MM.1S (cell line): ENCODE data around the gene HCN4.

ENCODE experiments used
- DNase-seq: peaks from one replicate; pipeline ENCODE4 v3.0.0-alpha.2; 2015
- H2AFZ ChIP-seq: fragments of 300-600 bp; sonication (generic); 2 replicates; pipeline ENCODE4 v1.6.0; 2016; ENCODE audit warnings: antibody characterized with exemption, low read length
- H3F3A ChIP-seq: fragments of 300-600 bp; sonication (generic); 2 replicates; pipeline ENCODE4 v1.6.1; 2016; ENCODE audit warnings: mild to moderate bottlenecking, antibody characterized with exemption, low read length, moderate library complexity, mixed read lengths; ENCODE audit not compliant: insufficient read depth
- H3K27ac ChIP-seq: fragments of 300-600 bp; sonication (generic); 2 replicates; pipeline ENCODE4 v1.5.1; 2016; ENCODE audit warnings: mild to moderate bottlenecking, low read length
- H3K27me3 ChIP-seq: fragments of 300-600 bp; sonication (generic); replicated peaks from 2 replicates; pipeline ENCODE4 v1.6.0; 2016; ENCODE audit warnings: low read length; ENCODE audit not compliant: insufficient read depth
- H3K36me3 ChIP-seq: fragments of 300-600 bp; sonication (generic); replicated peaks from 2 replicates; pipeline ENCODE4 v1.6.1; 2016; ENCODE audit warnings: mild to moderate bottlenecking, low read length, mixed read lengths; ENCODE audit not compliant: insufficient read depth
- H3K4me1 ChIP-seq: fragments of 300-600 bp; sonication (generic); 2 replicates; pipeline ENCODE4 v1.6.1; 2016; ENCODE audit warnings: low read length, mixed read lengths
- H3K4me2 ChIP-seq: fragments of 300-600 bp; sonication (generic); 2 replicates; pipeline ENCODE4 v1.6.0; 2016; ENCODE audit warnings: low read depth, low read length
- H3K4me3 ChIP-seq: fragments of 300-600 bp; sonication (generic); 2 replicates; pipeline ENCODE4 v1.5.1; 2016; ENCODE audit warnings: low read length, mixed read lengths
- H3K79me2 ChIP-seq: fragments of 300-600 bp; sonication (generic); 2 replicates; pipeline ENCODE4 v1.6.1; 2016; ENCODE audit warnings: mixed run types, low read length, mixed read lengths
- H3K9ac ChIP-seq: fragments of 300-600 bp; sonication (generic); 2 replicates; pipeline ENCODE4 v1.6.1; 2016; ENCODE audit warnings: low read length, mixed read lengths
- H3K9me2 ChIP-seq: fragments of 300-600 bp; sonication (generic); replicated peaks from 2 replicates; pipeline ENCODE4 v1.6.1; 2016; ENCODE audit warnings: mild to moderate bottlenecking, low read length, mixed read lengths; ENCODE audit not compliant: insufficient read depth
- H3K9me3 ChIP-seq: fragments of 300-600 bp; sonication (generic); replicated peaks from 2 replicates; pipeline ENCODE4 v1.6.1; 2016; ENCODE audit warnings: mild to moderate bottlenecking, low read length, mixed read lengths; ENCODE audit not compliant: insufficient read depth
- H4K20me1 ChIP-seq: fragments of 300-600 bp; sonication (generic); 2 replicates; pipeline ENCODE4 v1.6.1; 2016; ENCODE audit warnings: mild to moderate bottlenecking, low read length, moderate library complexity, mixed read lengths; ENCODE audit not compliant: insufficient read depth
- EZH2 ChIP-seq: fragments of 300-600 bp; sonication (generic); optimal IDR thresholded peaks from 2 replicates; pipeline ENCODE3; 2017; ENCODE audit warnings: low read depth, mild to moderate bottlenecking, antibody characterized with exemption, low read length, mixed read lengths
- EZH2phosphoT487 ChIP-seq: fragments of 300-600 bp; sonication (generic); IDR thresholded peaks from 2 replicates; pipeline ENCODE4 v1.6.1; 2018; ENCODE audit warnings: antibody characterized with exemption, low read length
- TF ChIP-seq, protein P1 (sequence below): fragments of 300-600 bp; sonication (generic); IDR thresholded peaks from 2 replicates; pipeline ENCODE4 v1.5.1; 2016; ENCODE audit warnings: antibody characterized with exemption, low read length, mixed read lengths

The HCN4 gene

DNA sequence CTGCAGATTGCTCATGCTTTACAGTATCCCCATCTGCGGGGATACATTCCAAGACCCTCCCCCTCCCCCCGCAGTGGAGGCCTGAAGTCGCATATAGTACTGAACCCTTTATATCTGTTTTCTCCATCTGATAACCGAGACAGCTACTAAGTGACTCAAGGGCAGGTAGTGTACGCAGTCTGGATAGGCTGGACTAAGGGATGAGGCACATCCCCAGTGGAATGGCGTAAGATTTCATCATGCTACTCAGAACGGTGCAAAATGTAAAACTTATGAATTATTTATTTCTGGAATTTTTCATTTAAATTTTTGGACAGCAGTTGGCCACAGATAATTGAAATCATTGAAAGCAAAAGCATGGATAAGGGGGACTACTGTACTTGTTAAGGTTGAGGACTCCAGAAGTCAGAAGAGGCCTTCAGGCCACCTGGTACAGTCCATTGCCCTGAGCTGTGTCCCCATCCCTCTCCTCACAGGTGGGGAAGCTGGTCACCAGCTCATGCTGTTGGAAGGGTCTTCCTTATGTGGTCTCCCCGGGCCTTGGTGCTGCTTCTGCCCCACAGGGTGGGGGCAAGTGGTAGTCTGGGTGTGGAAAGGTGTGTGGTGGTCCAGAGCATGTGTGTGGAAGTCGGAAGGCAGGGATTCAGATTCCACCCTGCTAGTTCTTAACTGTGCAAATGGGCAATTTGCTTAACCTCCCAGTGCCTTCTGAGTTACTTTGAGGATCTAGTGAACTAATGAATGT, 72.0 kb downstream of the HCN4 start:
- Histone ChIP-seq H2AFZ (no peak overlapping the region), H3K4me2 (no peak overlapping the region), H3K4me3 (no peak overlapping the region), H3K27me3 (no peaks in the 10 kb centered on the region), H4K20me1 (no peaks in the 10 kb centered on the region), H3K9ac (no peak overlapping the region), H3K9me3 (no peaks in the 10 kb centered on the region), H3F3A (no peaks in the 10 kb centered on the region), H3K79me2 (no peaks in the 10 kb centered on the region), H3K27ac (no peak overlapping the region), H3K4me1 (no peaks in the 10 kb centered on the region), H3K9me2 (no peaks in the 10 kb centered on the region), H3K36me3 (no peaks in the 10 kb centered on the region)
- DNase-seq: no peak
- TF ChIP-seq, protein P1, sequence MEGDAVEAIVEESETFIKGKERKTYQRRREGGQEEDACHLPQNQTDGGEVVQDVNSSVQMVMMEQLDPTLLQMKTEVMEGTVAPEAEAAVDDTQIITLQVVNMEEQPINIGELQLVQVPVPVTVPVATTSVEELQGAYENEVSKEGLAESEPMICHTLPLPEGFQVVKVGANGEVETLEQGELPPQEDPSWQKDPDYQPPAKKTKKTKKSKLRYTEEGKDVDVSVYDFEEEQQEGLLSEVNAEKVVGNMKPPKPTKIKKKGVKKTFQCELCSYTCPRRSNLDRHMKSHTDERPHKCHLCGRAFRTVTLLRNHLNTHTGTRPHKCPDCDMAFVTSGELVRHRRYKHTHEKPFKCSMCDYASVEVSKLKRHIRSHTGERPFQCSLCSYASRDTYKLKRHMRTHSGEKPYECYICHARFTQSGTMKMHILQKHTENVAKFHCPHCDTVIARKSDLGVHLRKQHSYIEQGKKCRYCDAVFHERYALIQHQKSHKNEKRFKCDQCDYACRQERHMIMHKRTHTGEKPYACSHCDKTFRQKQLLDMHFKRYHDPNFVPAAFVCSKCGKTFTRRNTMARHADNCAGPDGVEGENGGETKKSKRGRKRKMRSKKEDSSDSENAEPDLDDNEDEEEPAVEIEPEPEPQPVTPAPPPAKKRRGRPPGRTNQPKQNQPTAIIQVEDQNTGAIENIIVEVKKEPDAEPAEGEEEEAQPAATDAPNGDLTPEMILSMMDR: no peak
- TF ChIP-seq EZH2phosphoT487: no peak
- TF ChIP-seq EZH2: no peak

DNA sequence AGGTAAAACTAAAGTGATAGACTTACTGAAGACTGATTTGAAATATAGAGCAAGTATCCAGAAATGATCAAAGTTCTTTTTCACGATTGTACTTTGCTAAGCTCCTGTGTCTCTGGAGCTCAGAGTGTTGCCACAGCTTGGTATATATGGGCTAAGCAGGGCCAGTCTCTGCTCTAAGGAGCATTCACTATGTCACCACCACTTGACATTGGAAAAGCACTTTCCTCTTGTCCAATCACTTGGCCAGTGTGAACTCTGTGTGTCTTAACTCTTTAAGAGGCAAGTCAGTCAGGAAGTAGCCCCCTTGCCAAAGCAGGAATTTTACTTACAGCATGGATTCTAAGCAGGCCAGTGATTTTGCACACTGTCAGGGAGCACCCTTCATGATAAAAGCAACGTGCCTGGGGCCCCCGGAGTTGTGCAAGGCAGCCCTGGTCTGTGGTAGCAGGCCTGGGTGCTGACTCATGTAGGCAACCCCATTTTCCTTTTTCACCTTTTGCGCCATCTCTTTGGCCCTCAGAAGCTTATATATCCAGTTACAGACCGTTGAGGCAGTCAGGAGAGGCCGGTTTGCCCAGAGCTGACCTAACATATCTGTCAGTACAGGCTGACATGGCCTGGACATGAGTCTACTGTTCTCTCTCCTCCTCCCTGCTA, 73.0 kb downstream of the HCN4 start:
- no peaks in the 10 kb centered on the region for H3K79me2 ChIP-seq
- H3K9me2 ChIP-seq: no peaks in the 10 kb centered on the region
- H3K9me3 ChIP-seq: no peaks in the 10 kb centered on the region
- no peaks in the 10 kb centered on the region for H4K20me1 ChIP-seq
- TF ChIP-seq EZH2phosphoT487: no peak
- TF ChIP-seq EZH2: no peak
- TF ChIP-seq, protein P1: no peak
- H3K9ac ChIP-seq: no peak overlapping the region
- DNase-seq: no peak
- no peak overlapping the region for H3K27ac ChIP-seq
- H3K4me1 ChIP-seq: no peaks in the 10 kb centered on the region
- H2AFZ ChIP-seq: no peak overlapping the region
- no peaks in the 10 kb centered on the region for H3F3A ChIP-seq
- no peak overlapping the region for H3K4me2 ChIP-seq
- H3K27me3 ChIP-seq: no peaks in the 10 kb centered on the region
- no peaks in the 10 kb centered on the region for H3K36me3 ChIP-seq
- no peak overlapping the region for H3K4me3 ChIP-seq

DNA sequence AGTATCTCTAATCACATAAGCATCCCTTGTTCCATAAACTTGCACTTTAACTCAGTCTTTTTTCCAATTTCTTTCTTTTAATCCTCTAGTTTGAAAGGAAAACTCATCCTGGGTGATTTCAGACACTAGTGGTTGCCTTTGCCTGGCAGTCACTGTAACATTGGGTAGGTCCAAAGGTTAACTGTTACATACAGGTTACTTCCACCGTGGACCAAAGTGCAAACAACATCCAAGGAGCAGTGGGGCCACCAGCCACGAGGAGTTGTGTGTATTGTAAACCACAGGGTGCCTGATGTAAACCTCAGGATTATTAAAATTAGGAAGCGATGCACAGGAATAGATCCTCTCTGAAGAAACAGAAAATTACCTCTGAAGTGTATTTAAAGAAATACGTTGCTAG, 75.0 kb downstream of the HCN4 start:
- DNase-seq: no peak

More for the DNA sequence above, 75.0 kb downstream of the HCN4 start:
- no peak overlapping the region for H3K9ac ChIP-seq
- no peak overlapping the region for H2AFZ ChIP-seq
- H3K4me1 ChIP-seq: no peaks in the 10 kb centered on the region
- H3K4me3 ChIP-seq: no peak overlapping the region
- H3K36me3 ChIP-seq: no peaks in the 10 kb centered on the region
- H3K27me3 ChIP-seq: no peaks in the 10 kb centered on the region
- TF ChIP-seq EZH2phosphoT487 (no peak), EZH2 (no peak)
- TF ChIP-seq, protein P1: no peak
- H3K79me2 ChIP-seq: no peaks in the 10 kb centered on the region
- no peaks in the 10 kb centered on the region for H3K9me3 ChIP-seq
- H3K27ac ChIP-seq: no peak overlapping the region
- no peaks in the 10 kb centered on the region for H4K20me1 ChIP-seq
- H3K9me2 ChIP-seq: no peaks in the 10 kb centered on the region
- no peak overlapping the region for H3K4me2 ChIP-seq
- H3F3A ChIP-seq: no peaks in the 10 kb centered on the region
